H1 (cell line): ENCODE measurements around the gene RASGRF1. TPM values are rescaled to one million over a fixed set of nuclear protein-coding genes. Genes with fewer than 3 reads are reported as not detected.

ENCODE experiments used
- CTCF ChIP-seq, 3 experiments: IDR thresholded peaks; 1 replicate in 2 of 3; 2 replicates in 1 of 3; pipeline versions ENCODE4 v1.5.1 to v1.6.1; 2011; ENCODE audit warnings: low read length in 3 of 3, mild to moderate bottlenecking in 3 of 3, inconsistent platforms in 2 of 3, low read depth in 1 of 3, moderate library complexity in 1 of 3; ENCODE audit not compliant: insufficient read depth in 1 of 3; ENCODE audit errors: control extremely low read depth in 1 of 3
- polyA plus RNA-seq, 7 experiments: library from polyadenylated mRNA; depleted of rRNA in 3 of 7; stranded (reverse) in 5 of 7; unstranded in 2 of 7; fragments of >200 nt in 5 of 7; fragments of 200-250 nt in 2 of 7; gene quantifications; 1 replicate in 5 of 7; 2 replicates in 1 of 7; 4 replicates in 1 of 7; pipeline versions ENCODE4 v1.2.1 to v1.2.3, GENCODE V29; 2011 to 2013; ENCODE audit warnings: missing spikeins in 2 of 7, mixed read lengths in 2 of 7
- total RNA-seq: library from RNA; stranded (reverse); fragmentation: NEBNext Ultra II Directional; extraction: Animal tissue kit (Norgen Biotek cat#: 25700); gene quantifications from 2 replicates; pipeline ENCODE4 v1.2.1, GENCODE V29; 2021

The RASGRF1 gene
- total and polyA plus RNA-seq, 2 of the 8 experiments (the other 6 are each of a cell fraction or from before 2014, with no cell fraction given), result 0.42 to 0.67 TPM

GRCh38 chr15:78979456-78980320 is 110.9 kb downstream of the RASGRF1 start (continued):
- peak; percentile 75 to 92 (median 82) for TF ChIP-seq CTCF (IDR thresholded peaks at IDR 0.05; ENCODE audit: control extremely low read depth in 1 of 3, insufficient read depth in 1 of 3, low read depth in 1 of 3, low read length in 3 of 3)
- TF ChIP-seq, all 59 proteins: peak for 6
